NT2/D1 (cell line): ENCODE data around the gene KCNK6.

Source experiments
- DNase-seq: peaks from one replicate; pipeline ENCODE4 v3.0.0-alpha.2; 2011; ENCODE audit warnings: low read depth, low spot score
- H3K27me3 ChIP-seq: 2 replicates; pipeline ENCODE4 v1.6.0; 2011; ENCODE audit warnings: mild to moderate bottlenecking; ENCODE audit not compliant: insufficient read length, insufficient read depth
- H3K36me3 ChIP-seq: 2 replicates; pipeline ENCODE4 v1.6.1; 2011; ENCODE audit warnings: mild to moderate bottlenecking, low read length, mixed read lengths; ENCODE audit not compliant: insufficient read depth, insufficient read length
- H3K4me1 ChIP-seq: 2 replicates; pipeline ENCODE4 v1.5.1; 2011; ENCODE audit not compliant: insufficient read depth, insufficient read length
- H3K4me3 ChIP-seq: 2 replicates; pipeline ENCODE4 v1.5.1; 2011; ENCODE audit warnings: low read depth; ENCODE audit not compliant: insufficient read length
- H3K9ac ChIP-seq: 2 replicates; pipeline ENCODE4 v1.6.0; 2011; ENCODE audit warnings: low read depth; ENCODE audit not compliant: insufficient read length
- H3K9me3 ChIP-seq: 2 replicates; pipeline ENCODE4 v1.5.1; 2011; ENCODE audit warnings: mild to moderate bottlenecking, low read length; ENCODE audit not compliant: insufficient read depth
- SUZ12 ChIP-seq: IDR thresholded peaks from 2 replicates; pipeline ENCODE4 v1.6.1; 2011; ENCODE audit not compliant: insufficient read length, insufficient read depth; ENCODE audit errors: extremely low read depth
- YY1 ChIP-seq: IDR thresholded peaks from 2 replicates; pipeline ENCODE4 v1.6.1; 2011; ENCODE audit not compliant: insufficient read length, insufficient read depth
- ZNF274 ChIP-seq: IDR thresholded peaks from 2 replicates; pipeline ENCODE4 v1.6.1; 2011; ENCODE audit warnings: mild to moderate bottlenecking, low read depth, low read length

KCNK6 gene

DNA sequence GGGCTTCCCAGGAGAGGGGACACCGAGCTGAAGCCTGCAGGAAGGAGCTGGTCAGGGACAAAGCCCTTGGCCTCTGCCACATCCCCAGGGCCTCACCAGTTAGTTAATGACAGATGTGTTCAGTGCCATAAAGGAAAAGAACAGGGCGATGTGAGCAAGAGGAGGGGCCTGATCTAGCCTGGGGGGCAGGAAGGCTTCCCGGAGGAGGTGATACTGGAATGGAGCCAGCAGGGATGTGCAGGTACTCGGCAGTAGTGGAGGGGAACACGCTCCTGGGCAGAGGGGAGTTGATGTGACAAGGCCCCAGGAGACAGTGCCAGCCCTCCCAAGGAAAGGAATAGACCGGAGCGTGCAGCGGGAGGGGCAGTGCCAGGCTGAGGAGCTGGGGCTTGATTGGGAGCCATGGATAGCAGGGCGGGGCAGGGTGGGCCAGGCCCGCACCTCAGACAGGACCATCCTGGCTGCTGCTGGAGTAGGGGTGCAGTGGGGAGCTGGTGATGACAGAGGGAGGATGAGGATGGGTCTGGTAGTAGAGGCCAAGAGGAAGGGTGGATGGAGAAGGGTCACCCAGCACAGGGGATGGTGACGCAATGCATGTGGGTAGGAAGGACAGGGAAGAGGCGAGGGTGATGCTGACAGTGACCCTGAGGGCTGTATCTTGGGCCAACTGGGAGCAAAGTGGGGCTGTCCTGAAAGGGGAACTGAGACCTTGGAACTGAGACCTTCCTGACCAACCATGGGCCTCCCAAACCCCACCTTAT is 11.5 kb upstream of the KCNK6 start:
- H3K4me1 ChIP-seq: peaks cover 17% of the 10 kb centered on the region
- no peaks in the 10 kb centered on the region for H3K9me3 ChIP-seq
- DNase-seq: no peak
- TF ChIP-seq ZNF274 (no peak), SUZ12 (no peak), YY1 (no peak)
- H3K27me3 ChIP-seq: no peaks in the 10 kb centered on the region
- H3K4me3 ChIP-seq: no peak overlapping the region
- no peak overlapping the region for H3K9ac ChIP-seq
- H3K36me3 ChIP-seq: peaks cover 50% of the 10 kb centered on the region

DNA sequence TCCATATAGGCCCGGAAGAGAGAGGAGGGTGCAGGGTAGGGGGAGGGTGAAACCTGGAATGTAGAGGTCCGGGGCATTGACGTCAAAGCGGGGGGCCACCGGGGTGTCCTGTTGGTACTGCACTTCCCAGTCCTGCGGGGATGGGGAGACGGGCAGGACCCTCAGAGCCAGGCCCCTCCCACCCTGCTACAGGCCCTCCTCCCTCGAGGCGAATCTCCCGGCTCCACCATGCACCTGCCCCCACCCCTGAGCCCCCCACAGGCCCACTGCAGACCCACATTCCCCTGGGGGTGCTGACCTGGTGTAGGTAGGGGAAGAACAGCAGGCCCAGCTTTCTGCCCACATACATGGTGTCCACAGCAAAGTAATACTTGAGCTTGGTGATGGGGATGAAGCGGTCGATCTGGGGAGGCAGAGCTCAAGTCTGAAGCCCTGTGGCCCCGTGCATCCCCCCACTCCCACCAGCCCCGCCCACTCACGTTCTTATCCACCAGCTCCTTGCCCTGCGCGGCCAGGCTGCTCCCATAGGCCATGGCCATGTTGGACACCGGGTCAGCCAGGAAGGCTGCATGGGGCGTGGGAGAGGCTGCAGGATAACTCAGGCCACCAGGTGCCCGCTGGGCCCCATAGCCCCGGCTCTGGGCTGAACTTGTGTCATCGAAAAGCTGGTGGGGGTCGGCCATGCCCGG is 10.6 kb upstream of the KCNK6 start:
- peaks cover 12% of the 10 kb centered on the region for H3K4me1 ChIP-seq
- H3K9ac ChIP-seq: no peak overlapping the region
- H3K36me3 ChIP-seq: peaks cover 44% of the 10 kb centered on the region
- TF ChIP-seq SUZ12 (no peak), ZNF274 (no peak), YY1 (no peak)
- no peak overlapping the region for H3K4me3 ChIP-seq
- no peak for DNase-seq
- no peaks in the 10 kb centered on the region for H3K27me3 ChIP-seq
- H3K9me3 ChIP-seq: no peaks in the 10 kb centered on the region

- no peak for TF ChIP-seq SUZ12
- no peak for TF ChIP-seq ZNF274
- no peak for TF ChIP-seq YY1
- Histone ChIP-seq H3K9ac (no peak overlapping the region), H3K36me3 (peaks cover 40% of the 10 kb centered on the region), H3K4me3 (no peak overlapping the region), H3K4me1 (peaks cover 5% of the 10 kb centered on the region), H3K9me3 (no peaks in the 10 kb centered on the region), H3K27me3 (no peaks in the 10 kb centered on the region)
- no peak for DNase-seq
These were observed 9.9 kb upstream of the KCNK6 start for GRCh38 chr19:38309615-38310278.

DNA sequence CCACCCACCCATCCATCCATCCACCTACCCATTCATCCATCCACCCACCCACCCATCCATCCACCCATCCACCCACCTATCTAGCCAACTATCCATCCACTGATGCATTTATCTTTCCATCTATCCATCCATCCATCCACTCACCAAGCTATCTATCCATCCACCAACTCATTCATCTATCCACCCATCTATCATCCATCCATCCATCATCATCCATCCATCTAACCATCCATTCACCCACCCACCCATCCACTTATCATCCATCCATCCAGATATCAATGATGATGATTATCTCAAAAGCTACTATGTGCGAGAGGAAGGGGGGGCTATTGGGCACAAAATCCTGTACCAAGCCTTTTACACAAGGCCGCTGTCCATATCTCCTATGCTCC is 9.4 kb upstream of the KCNK6 start:
- H3K9ac ChIP-seq: no peak overlapping the region
- no peak for DNase-seq
- no peaks in the 10 kb centered on the region for H3K9me3 ChIP-seq
- H3K27me3 ChIP-seq: no peaks in the 10 kb centered on the region
- peaks cover 2% of the 10 kb centered on the region for H3K4me1 ChIP-seq
- H3K4me3 ChIP-seq: no peak overlapping the region
- peaks cover 38% of the 10 kb centered on the region for H3K36me3 ChIP-seq
- TF ChIP-seq SUZ12 (no peak), ZNF274 (no peak), YY1 (no peak)

DNA sequence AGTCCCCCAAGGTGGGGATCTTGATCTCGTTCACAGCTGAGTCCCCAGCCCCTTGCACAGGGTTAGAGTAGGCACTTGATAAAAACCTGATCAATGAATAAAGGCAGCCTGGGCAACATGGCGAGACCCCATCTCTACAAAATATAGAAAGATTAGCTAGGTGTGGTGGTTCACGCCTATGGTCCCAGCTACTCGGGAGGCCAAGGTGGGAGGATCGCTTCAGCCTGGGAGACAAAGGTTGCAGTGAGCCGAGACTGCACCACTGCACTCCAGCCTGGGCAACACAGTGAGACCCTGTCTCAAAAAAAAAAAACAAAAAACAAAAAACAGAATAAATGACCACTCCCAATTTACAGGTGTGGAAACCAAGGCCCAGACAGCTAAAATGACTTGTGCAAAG is 8.7 kb upstream of the KCNK6 start:
- H3K9ac ChIP-seq: no peak overlapping the region
- H3K36me3 ChIP-seq: peaks cover 38% of the 10 kb centered on the region
- no peaks in the 10 kb centered on the region for H3K4me1 ChIP-seq
- H3K9me3 ChIP-seq: no peaks in the 10 kb centered on the region
- H3K27me3 ChIP-seq: no peaks in the 10 kb centered on the region
- no peak overlapping the region for H3K4me3 ChIP-seq
- no peak for DNase-seq
- no peak for TF ChIP-seq YY1
- TF ChIP-seq SUZ12: no peak
- TF ChIP-seq ZNF274: no peak

- DNase-seq: peak; percentile 88
- peaks cover 4% of the 10 kb centered on the region for H3K4me1 ChIP-seq
- TF ChIP-seq SUZ12 (no peak), YY1 (no peak), ZNF274 (no peak)
These were observed 3.8 kb upstream of the KCNK6 start, which contains the start of gene YIF1B for GRCh38 chr19:38315657-38316476. YIF1B (minus strand) TSS chr19:38315947; CDS start chr19:38315917, 30 bp downstream.

More at GRCh38 chr19:38315657-38316476, 3.8 kb upstream of the KCNK6 start, which contains the start of gene YIF1B:
- H3K9me3 ChIP-seq: no peaks in the 10 kb centered on the region
- peaks cover 5% of the 10 kb centered on the region for H3K36me3 ChIP-seq
- H3K4me3 ChIP-seq: peak within 1 kb of the TSS; percentile 72
- peaks cover 32% of the 10 kb centered on the region for H3K27me3 ChIP-seq
- peak within 1 kb of the TSS; percentile 92 for H3K9ac ChIP-seq
